SK-N-SH (cell line): ENCODE data around the gene PAXX.

ENCODE experiments used
- EP300 ChIP-seq, 2 experiments: IDR thresholded peaks; 2 replicates each; pipeline versions ENCODE4 v1.4.0 to v1.6.1; 2012; ENCODE audit warnings: borderline replicate concordance in 1 of 2, low read depth in 1 of 2, low read length in 1 of 2
- EZH2phosphoT487 ChIP-seq: fragments of 200-600 bp; sonication (generic); IDR thresholded peaks from 2 replicates; pipeline ENCODE4 v1.6.1; 2017; ENCODE audit warnings: low read depth, mixed run types, mild to moderate bottlenecking, antibody characterized with exemption, moderate library complexity, borderline replicate concordance
- POLR2AphosphoS5 ChIP-seq: IDR thresholded peaks from 2 replicates; pipeline ENCODE4 v1.6.1; 2012; ENCODE audit warnings: low read depth, low read length
- RAD21 ChIP-seq: IDR thresholded peaks from 2 replicates; pipeline ENCODE4 v1.6.1; 2012; ENCODE audit warnings: mild to moderate bottlenecking, low read length
- RCOR1 ChIP-seq: fragments of 150-350 bp; IDR thresholded peaks from 2 replicates; pipeline ENCODE4 v1.6.1; 2017; ENCODE audit warnings: antibody characterized with exemption, low read length
- RFX5 ChIP-seq: IDR thresholded peaks from 2 replicates; pipeline ENCODE4 v1.6.1; 2012; ENCODE audit warnings: mild to moderate bottlenecking, improper control_type of control experiment, low read length
- RXRA ChIP-seq: IDR thresholded peaks from 2 replicates; pipeline ENCODE4 v1.4.0; 2012; ENCODE audit warnings: low read depth, mild to moderate bottlenecking, borderline replicate concordance
- TCF12 ChIP-seq: IDR thresholded peaks from 2 replicates; pipeline ENCODE4 v1.4.0; 2012
- TEAD4 ChIP-seq: IDR thresholded peaks from 2 replicates; pipeline ENCODE4 v1.4.0; 2012; ENCODE audit warnings: mild to moderate bottlenecking, borderline replicate concordance; ENCODE audit not compliant: insufficient read depth
- TF ChIP-seq, protein P1 (sequence below): fragments of 200-600 bp; sonication (generic); IDR thresholded peaks from 2 replicates; pipeline ENCODE4 v1.6.1; 2017; ENCODE audit warnings: antibody characterized with exemption, mild to moderate bottlenecking, moderate library complexity
- TF ChIP-seq, protein P2 (sequence below): IDR thresholded peaks from 2 replicates; pipeline ENCODE4 v1.4.0; 2012; ENCODE audit warnings: low read depth
- TF ChIP-seq, protein P3 (sequence below): fragments of 150-350 bp; IDR thresholded peaks from 2 replicates; pipeline ENCODE4 v1.6.1; 2017; ENCODE audit warnings: antibody characterized with exemption, low read length, low read depth, borderline replicate concordance

DNA sequence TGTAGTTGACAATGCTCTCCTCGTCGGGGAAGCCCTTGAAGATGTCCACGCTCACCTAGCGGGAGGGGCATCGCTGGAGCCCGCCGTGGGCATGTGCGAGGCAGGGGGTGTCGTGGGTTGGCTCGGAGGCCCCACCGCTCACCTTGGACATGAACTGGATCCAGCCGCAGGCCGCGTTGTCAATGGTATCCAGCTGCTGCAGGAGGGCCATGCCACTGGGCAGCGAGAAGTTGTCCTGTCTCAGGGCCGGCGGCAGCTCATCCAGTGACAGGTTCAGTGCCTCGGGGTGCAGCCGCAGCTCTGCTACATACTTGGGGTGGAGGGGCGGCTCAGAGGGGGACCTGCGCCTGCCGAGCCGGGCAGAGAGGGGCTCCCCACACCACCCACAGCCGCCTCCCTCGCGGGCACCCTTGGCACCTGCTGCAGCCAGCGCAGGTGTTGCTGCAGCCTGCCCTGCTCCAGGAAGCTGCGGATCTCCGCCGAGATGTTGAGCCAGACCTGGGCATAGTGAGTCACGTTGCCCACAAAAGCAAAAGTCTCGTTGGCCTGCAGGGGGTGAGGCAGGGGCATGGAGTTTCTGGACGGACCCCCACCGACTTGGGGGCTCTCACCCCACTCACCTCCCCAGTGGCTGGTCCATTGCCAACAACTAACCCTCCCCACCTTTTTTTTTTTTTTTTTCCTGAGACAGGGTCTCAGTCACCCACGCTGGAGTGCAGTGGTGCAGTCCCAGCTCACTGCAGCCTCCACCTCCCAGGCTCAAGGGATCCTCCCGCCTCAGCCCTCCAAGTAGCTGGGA is 26.7 kb downstream of the PAXX start:
- no peak for TF ChIP-seq EZH2phosphoT487
- TF ChIP-seq RXRA = no peak
- TF ChIP-seq, protein P1, sequence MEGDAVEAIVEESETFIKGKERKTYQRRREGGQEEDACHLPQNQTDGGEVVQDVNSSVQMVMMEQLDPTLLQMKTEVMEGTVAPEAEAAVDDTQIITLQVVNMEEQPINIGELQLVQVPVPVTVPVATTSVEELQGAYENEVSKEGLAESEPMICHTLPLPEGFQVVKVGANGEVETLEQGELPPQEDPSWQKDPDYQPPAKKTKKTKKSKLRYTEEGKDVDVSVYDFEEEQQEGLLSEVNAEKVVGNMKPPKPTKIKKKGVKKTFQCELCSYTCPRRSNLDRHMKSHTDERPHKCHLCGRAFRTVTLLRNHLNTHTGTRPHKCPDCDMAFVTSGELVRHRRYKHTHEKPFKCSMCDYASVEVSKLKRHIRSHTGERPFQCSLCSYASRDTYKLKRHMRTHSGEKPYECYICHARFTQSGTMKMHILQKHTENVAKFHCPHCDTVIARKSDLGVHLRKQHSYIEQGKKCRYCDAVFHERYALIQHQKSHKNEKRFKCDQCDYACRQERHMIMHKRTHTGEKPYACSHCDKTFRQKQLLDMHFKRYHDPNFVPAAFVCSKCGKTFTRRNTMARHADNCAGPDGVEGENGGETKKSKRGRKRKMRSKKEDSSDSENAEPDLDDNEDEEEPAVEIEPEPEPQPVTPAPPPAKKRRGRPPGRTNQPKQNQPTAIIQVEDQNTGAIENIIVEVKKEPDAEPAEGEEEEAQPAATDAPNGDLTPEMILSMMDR = no peak
- no peak for TF ChIP-seq RFX5
- TF ChIP-seq RAD21 = no peak
- no peak for TF ChIP-seq EP300 (IDR thresholded peaks at IDR 0.05; ENCODE audit: borderline replicate concordance in 1 of 2, low read depth in 1 of 2, low read length in 1 of 2)
- TF ChIP-seq, protein P2, sequence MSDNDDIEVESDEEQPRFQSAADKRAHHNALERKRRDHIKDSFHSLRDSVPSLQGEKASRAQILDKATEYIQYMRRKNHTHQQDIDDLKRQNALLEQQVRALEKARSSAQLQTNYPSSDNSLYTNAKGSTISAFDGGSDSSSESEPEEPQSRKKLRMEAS = no peak
- TF ChIP-seq, protein P3, sequence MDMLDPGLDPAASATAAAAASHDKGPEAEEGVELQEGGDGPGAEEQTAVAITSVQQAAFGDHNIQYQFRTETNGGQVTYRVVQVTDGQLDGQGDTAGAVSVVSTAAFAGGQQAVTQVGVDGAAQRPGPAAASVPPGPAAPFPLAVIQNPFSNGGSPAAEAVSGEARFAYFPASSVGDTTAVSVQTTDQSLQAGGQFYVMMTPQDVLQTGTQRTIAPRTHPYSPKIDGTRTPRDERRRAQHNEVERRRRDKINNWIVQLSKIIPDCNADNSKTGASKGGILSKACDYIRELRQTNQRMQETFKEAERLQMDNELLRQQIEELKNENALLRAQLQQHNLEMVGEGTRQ = no peak
- no peak for TF ChIP-seq POLR2AphosphoS5
- no peak for TF ChIP-seq TCF12
- TF ChIP-seq TEAD4 = no peak
- TF ChIP-seq RCOR1 = no peak
